CD4-positive, alpha-beta T cell treated with Interleukin-17A for 1 hour (primary cell): ENCODE measurements around the gene MID1.
"Not testable (repeated sequence)": the region's sequence is repeated elsewhere in the genome, so short reads cannot be mapped to it uniquely, and the experiment has no call there.

Source experiments
- DNase-seq: peaks from one replicate; pipeline ENCODE4 v3.0.0-alpha.2; 2020

The MID1 gene

DNA sequence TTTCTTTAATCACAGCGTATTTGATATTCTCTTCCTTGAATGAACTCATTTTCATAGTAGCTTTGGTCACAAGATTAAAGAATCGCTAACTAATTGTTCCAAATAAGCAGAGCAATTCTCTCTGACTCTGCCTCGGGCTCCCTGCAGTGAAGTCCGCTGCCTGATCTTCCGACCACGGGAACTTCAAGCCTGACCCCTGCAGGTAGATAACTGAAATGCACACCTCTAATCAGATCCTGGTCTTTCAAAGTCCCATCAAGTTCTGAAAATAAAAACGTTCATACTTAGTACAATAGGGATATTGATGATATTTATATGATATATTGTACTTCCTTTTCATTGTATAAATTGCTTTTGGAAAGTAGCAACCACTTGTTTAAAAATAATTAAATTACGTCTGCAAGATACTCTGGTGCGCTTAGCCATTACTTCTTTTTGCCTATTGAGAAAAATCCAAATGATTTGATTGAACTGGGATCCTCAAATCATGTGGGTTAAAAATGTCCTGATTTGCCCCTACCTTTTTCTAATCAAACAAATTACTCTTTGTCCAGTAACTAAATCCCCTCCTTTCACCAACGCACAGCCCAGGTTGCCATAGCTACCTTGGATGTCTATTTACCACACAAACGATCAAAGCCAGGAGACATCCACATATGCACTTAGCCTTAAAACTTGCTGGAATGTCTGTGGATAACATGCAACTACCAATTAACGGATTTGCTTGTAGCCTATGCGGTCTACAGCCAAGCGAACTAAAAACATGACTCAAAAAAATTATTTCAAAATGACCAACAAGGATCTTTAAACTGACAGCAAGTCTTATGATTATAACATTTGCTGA is 4.2 kb downstream of the MID1 start:
- DNase-seq: no peak

DNA sequence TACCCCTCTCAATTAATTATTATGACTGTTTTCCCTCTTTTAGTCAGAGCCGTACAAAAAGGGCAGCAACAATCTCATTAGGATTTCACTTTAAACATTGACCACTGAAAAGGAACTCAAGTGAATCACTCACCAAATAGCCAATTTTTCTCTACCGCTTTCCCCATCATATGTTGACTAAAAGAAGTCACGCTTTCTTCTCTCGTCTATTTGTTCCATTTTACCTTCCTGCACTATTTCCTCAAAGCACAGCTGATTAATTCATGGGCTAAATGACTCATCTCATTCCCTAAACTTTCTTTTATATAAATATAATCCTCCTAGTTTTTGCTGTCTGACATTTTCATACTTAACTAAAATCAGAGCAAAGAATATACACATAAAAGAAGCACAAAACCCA is 8.2 kb downstream of the MID1 start:
- no peak for DNase-seq

GRCh38 chrX:10611441-10612090 is 8.8 kb downstream of the MID1 start:
- no peak for DNase-seq

DNA sequence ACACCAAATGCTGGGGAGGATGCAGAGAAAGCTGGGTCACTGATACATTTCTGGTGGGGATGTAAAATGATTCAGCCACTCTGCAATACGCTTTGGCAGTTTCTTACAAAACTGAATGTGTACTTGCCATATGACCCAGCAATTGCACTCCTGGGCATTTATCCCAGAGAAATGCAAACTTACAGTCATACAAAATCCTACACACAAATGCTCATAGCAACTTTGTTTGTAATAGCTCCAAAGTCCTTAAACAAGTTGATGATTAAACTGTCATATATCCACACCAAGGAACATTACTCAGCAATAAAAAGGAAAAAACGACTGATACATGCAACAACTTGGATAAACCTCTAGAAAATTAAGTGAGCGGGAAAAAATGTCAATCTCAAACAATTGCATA is 12.3 kb downstream of the MID1 start:
- no peak for DNase-seq

- DNase-seq: no peak
Measured at GRCh38 chrX:10607233-10607632, 13.2 kb downstream of the MID1 start.

- DNase-seq: no peak
Measured at GRCh38 chrX:10603612-10604011, 16.8 kb downstream of the MID1 start.

DNA sequence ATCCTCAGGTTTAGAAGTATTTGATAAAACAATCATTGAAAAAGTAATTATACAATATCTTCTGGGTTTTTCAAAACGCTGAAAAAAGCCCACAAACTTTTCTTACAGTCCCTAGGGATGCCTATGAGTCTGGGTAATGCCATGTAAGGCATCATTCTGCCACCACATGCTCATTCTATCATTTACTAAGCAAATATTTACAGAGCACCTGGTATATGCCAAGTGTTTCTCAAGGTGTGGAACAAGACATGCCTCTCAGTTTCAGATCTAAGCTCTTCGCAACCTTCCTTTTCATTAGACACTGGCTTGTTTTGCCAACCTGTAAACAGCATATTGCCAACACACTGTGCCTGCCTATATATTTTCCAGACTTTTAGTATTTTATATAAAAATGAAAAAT is 17.7 kb downstream of the MID1 start:
- DNase-seq: no peak

GRCh38 chrX:10600479-10600878 is 19.9 kb downstream of the MID1 start:
- DNase-seq: no peak

DNA sequence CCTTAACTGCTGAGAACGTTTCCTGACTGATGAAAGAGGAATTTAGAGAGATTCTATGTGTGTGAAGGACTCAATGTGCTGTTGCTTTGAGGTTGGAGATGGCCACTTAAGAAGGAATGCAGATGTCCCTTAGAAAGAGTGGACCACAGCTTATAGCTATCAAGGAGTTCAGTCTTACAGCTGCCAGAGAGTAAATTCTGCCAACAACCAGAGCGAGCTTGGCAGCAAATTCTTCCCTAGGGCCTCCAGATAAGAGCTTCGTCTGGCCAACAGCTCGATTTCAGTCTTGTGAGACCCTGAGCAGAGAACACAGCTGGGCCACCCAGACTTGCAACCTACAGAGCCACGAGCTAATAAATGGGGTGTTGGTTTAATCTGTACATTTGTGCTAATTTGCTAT is 21.8 kb downstream of the MID1 start:
- DNase-seq: no peak

GRCh38 chrX:10597871-10598270 is 22.5 kb downstream of the MID1 start:
- no peak for DNase-seq

- DNase-seq: no peak
Measured at GRCh38 chrX:10591363-10592335, 28.7 kb downstream of the MID1 start.

DNA sequence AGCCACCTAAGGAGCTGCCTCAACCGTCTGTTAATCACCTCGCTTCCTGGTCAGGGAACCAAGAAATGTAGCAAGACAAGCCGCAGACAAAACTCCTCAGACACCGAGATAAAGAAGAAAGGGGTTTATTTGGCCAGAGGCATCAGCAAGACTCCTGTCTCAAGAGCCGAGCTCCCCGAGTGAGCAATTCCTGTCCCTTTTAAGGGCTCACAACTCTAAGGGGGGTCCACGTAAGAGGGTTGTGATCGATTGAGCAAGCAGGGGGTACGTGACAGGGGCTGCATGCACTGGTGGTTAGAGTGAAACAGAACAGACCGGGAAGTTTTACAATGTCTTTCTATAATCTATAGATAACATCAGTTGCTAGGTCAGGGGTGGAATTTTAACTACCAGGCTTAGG is 30.6 kb downstream of the MID1 start:
- DNase-seq: not testable (repeated sequence)

DNA sequence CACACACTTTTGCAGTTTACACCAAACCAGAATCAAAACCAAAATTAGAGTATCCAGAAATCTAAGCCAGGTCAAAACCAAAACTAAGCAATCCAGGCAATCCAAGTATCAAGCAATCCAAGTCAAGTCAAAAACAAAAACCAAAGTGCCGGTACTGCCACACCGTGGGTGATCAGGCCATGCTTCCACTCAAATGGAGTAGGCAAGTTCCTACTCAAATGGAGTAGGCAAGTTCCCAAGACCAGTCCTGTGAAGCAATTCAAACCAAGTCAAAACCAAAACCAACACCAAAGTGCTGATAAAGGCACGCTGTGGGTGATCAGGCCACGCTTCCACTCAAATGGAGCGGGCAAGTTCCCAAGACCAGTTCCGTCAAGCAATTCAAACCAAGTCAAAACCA is 31.3 kb downstream of the MID1 start:
- DNase-seq: no peak

GRCh38 chrX:10584882-10585281 is 35.5 kb downstream of the MID1 start:
- DNase-seq: not testable (repeated sequence)

- no peak for DNase-seq
Measured at GRCh38 chrX:10582945-10583344, 37.4 kb downstream of the MID1 start.

GRCh38 chrX:10582215-10582733 is 38.1 kb downstream of the MID1 start:
- no peak for DNase-seq

GRCh38 chrX:10579112-10580011 is 41.0 kb downstream of the MID1 start:
- no peak for DNase-seq

- no peak for DNase-seq
Measured at GRCh38 chrX:10578527-10578926, 41.9 kb downstream of the MID1 start.

DNA sequence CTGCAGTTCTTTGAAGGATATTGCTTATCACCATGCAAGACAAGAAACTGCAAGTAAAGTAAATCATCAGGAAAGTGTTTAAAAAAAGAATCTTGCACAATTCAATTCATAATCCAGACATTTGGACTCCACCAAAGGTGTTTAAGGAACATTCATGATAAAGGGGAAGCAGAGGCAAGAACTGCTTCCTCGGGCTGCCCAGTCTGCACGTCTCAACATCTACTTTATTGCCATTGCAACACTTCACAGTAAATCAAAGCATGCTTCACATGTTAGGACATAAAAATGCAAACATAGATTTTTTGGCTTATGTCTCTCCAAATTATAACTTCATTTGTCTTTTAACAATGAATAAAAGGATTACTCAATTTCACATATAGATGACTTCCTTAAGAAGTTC is 42.5 kb downstream of the MID1 start:
- DNase-seq: no peak

DNA sequence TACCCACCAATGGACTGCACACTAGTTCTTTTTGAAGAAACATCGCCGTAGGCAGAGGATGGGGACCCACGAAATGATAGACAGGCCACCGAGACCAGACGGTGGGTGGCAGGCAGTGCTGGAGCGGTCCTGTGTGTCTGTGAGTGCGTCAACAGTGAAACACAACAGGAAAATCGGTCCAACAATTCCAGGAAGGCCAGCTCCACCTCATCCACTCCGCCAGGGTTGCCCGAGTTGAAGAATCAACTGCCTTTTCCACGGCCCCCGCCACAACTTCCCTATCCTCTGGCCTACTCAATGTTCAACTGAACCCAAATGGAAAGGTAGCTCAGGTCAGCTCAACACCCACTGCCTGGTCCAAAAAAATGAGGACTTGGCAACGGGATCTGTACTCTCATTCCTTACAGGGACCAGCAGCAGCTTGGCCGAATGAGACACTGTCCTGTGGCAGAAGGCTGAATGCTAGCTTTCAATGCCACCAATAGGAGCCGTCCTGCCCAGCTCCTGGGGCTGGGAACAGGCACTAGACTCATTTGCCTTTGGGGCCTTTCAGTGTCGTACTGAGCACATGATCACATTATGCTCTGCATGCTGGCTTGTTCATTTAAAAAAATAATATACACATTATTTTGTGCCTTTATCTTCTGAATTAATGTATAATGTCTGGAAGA is 43.5 kb downstream of the MID1 start:
- no peak for DNase-seq

DNA sequence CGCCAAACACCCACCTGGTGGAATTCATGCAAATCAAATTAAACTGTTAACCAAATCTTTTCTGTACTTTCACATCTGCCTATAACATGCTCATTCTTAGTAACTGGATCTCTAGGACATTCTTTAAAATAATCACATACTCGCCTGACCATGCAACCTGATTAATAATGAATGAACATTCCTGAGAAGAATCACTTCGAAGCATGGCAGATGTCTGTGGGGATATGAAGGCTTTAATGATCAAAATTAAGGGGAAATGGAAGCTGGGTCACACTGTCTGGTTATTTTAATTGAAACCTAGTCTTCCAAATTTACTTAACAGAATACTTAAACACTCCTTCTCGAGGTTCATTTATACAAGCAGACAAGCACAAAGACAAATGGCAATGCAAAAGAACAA is 44.2 kb downstream of the MID1 start:
- no peak for DNase-seq
